ENCODE results near the gene VAV3. TPM values are rescaled to one million over a fixed set of nuclear protein-coding genes. Genes with fewer than 3 reads are reported as not detected.

The VAV3 gene
- total RNA-seq, 4 donors from 2014 or later = 2.2 to 20.4 (median 4.0) TPM

- no peaks in the 10 kb centered on the region for H3K27me3 ChIP-seq
- no peaks in the 10 kb centered on the region for H3K36me3 ChIP-seq
- H3K4me1 ChIP-seq = no peaks in the 10 kb centered on the region
- 60 to 68% methylated on average over 2 of the region's 2 CpGs for whole genome bisulfite sequencing, 2 donors
- no peak for DNase-seq (ENCODE audit: low spot score in 2 of 2)
- H3K9me3 ChIP-seq = no peaks in the 10 kb centered on the region
- TF ChIP-seq, protein P1, sequence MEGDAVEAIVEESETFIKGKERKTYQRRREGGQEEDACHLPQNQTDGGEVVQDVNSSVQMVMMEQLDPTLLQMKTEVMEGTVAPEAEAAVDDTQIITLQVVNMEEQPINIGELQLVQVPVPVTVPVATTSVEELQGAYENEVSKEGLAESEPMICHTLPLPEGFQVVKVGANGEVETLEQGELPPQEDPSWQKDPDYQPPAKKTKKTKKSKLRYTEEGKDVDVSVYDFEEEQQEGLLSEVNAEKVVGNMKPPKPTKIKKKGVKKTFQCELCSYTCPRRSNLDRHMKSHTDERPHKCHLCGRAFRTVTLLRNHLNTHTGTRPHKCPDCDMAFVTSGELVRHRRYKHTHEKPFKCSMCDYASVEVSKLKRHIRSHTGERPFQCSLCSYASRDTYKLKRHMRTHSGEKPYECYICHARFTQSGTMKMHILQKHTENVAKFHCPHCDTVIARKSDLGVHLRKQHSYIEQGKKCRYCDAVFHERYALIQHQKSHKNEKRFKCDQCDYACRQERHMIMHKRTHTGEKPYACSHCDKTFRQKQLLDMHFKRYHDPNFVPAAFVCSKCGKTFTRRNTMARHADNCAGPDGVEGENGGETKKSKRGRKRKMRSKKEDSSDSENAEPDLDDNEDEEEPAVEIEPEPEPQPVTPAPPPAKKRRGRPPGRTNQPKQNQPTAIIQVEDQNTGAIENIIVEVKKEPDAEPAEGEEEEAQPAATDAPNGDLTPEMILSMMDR (IDR thresholded peaks at IDR 0.05) = no peak
- no peak overlapping the region for H3K4me3 ChIP-seq
- H3K27ac ChIP-seq = no peak overlapping the region
Observed at GRCh38 chr1:107524301-107524700, 440.7 kb downstream of the VAV3 start.

GRCh38 chr1:107523736-107524135, 441.2 kb downstream of the VAV3 start:
- no peaks in the 10 kb centered on the region for H3K9me3 ChIP-seq
- no peak for DNase-seq (ENCODE audit: low spot score in 2 of 2)
- H3K27me3 ChIP-seq = no peaks in the 10 kb centered on the region
- H3K27ac ChIP-seq = no peak overlapping the region
- H3K4me3 ChIP-seq = no peak overlapping the region
- no peaks in the 10 kb centered on the region for H3K4me1 ChIP-seq
- 42 to 65% methylated on average over 4 of the region's 4 CpGs for WGBS, 2 donors
- no peaks in the 10 kb centered on the region for H3K36me3 ChIP-seq
- TF ChIP-seq, protein P1 (IDR thresholded peaks at IDR 0.05) = no peak
- no peak for TF ChIP-seq POLR2A (IDR thresholded peaks at IDR 0.05)
- TF ChIP-seq EP300 (IDR thresholded peaks at IDR 0.05) = no peak

DNA sequence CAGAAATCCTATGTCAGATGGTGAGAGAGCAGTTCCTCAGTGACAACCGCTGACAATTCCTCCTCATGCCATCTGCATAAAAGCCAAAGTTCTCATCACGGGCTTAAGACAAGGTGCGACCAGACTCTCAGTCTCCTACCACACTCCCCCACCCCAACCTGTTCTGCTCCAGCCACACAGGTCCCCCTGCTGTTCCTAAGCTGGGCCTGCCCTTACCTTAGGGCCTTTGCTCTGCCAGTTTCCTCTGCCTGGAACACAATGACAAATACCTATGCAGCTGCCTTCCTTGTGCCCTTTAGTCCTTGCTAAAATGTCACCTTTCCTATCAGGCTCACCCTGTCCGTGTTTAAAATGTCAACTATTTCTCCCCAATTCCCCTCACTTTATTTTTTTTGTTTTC, 441.9 kb downstream of the VAV3 start:
- TF ChIP-seq POLR2A (IDR thresholded peaks at IDR 0.05) = no peak
- TF ChIP-seq EP300 (IDR thresholded peaks at IDR 0.05) = no peak
- TF ChIP-seq, protein P1 (IDR thresholded peaks at IDR 0.05) = no peak
- H3K27ac ChIP-seq = no peak overlapping the region
- H3K4me1 ChIP-seq = no peaks in the 10 kb centered on the region
- WGBS, 2 donors = 64 to 66% methylated on average over 4 of the region's 4 CpGs
- H3K9me3 ChIP-seq = no peaks in the 10 kb centered on the region
- no peaks in the 10 kb centered on the region for H3K36me3 ChIP-seq
- DNase-seq (ENCODE audit: low spot score in 2 of 2) = no peak
- H3K27me3 ChIP-seq = no peaks in the 10 kb centered on the region
- H3K4me3 ChIP-seq = no peak overlapping the region

Small RNAs within 50 kb of the gene (small RNA-seq; reads per million reads assigned to genes)
- not detected for gene MIR7852

Other genes starting within 250 kb of the VAV3 start
- 10 to 100 TPM; 29.3 to 37.1 (median 35.0) TPM for gene SLC25A24, start 235.2 kb upstream of the VAV3 start, total RNA-seq